Type B pancreatic cell (in vitro differentiated cells): ENCODE measurements around the gene PLD6. TPM values are rescaled to one million over a fixed set of nuclear protein-coding genes. Genes with fewer than 3 reads are reported as not detected.

ENCODE experiments used
- DNase-seq: peaks from one replicate; pipeline ENCODE4 v3.0.0; 2021; ENCODE audit warnings: mixed read lengths; ENCODE audit not compliant: unreplicated experiment; ENCODE audit errors: extremely low spot score
- H3K27ac Mint-ChIP-seq: 2 replicates; pipeline ENCODE4 v1.8.0; 2021; ENCODE audit warnings: mild to moderate bottlenecking, mixed read lengths
- H3K27me3 Mint-ChIP-seq: 2 replicates; pipeline ENCODE4 v1.8.0; 2021; ENCODE audit warnings: mixed read lengths
- H3K36me3 Mint-ChIP-seq: 2 replicates; pipeline ENCODE4 v1.8.0; 2021; ENCODE audit warnings: mixed read lengths
- H3K4me1 Mint-ChIP-seq: one replicate; pipeline ENCODE4 v1.8.0; 2021; ENCODE audit warnings: mixed read lengths; ENCODE audit not compliant: unreplicated experiment
- H3K4me3 Mint-ChIP-seq: 2 replicates; pipeline ENCODE4 v1.8.0; 2021; ENCODE audit warnings: mild to moderate bottlenecking, mixed read lengths
- H3K9me3 Mint-ChIP-seq: 2 replicates; pipeline ENCODE4 v1.8.0; 2021; ENCODE audit warnings: mixed read lengths
- total RNA-seq: library from RNA; stranded (reverse); gene quantifications from 2 replicates; pipeline ENCODE4 v1.2.1, GENCODE V29; 2021; ENCODE audit warnings: low replicate concordance
- TF ChIP-seq, protein P1 (sequence below): fragments of 200-600 bp; sonication (generic); conservative IDR thresholded peaks from 2 replicates; pipeline ENCODE4 v1.5.0; 2021; ENCODE audit warnings: antibody characterized with exemption, mild to moderate bottlenecking

The PLD6 gene
- total RNA-seq, 1 donor from 2014 or later, result 1.5 TPM

DNA sequence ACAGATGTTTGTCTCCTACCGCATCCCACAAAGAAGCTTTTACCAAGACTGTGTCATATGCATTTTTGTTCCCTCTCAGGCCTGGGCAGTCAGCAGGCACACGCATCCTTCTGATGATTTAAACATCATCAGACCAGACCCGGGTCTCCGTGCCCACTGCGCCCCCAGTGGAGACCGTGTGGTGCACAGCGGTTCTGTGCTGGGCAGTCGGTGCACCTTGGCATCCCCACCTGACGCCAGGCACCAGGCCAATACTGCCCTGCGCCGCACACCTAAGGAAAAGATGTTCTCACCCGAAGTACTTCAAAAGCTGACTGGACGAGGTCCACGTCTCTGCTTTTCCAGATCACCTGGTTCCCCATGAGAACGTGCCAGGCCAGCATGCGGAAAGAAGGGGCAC, 10.6 kb upstream of the PLD6 start:
- Mint-ChIP-seq H3K4me3 (no peak overlapping the region), H3K9me3 (no peaks in the 10 kb centered on the region), H3K4me1 (no peaks in the 10 kb centered on the region), H3K27ac (no peak overlapping the region), H3K36me3 (peaks cover 14% of the 10 kb centered on the region), H3K27me3 (no peaks in the 10 kb centered on the region)
- no peak for DNase-seq
- TF ChIP-seq, protein P1, sequence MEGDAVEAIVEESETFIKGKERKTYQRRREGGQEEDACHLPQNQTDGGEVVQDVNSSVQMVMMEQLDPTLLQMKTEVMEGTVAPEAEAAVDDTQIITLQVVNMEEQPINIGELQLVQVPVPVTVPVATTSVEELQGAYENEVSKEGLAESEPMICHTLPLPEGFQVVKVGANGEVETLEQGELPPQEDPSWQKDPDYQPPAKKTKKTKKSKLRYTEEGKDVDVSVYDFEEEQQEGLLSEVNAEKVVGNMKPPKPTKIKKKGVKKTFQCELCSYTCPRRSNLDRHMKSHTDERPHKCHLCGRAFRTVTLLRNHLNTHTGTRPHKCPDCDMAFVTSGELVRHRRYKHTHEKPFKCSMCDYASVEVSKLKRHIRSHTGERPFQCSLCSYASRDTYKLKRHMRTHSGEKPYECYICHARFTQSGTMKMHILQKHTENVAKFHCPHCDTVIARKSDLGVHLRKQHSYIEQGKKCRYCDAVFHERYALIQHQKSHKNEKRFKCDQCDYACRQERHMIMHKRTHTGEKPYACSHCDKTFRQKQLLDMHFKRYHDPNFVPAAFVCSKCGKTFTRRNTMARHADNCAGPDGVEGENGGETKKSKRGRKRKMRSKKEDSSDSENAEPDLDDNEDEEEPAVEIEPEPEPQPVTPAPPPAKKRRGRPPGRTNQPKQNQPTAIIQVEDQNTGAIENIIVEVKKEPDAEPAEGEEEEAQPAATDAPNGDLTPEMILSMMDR, result peak; percentile 27

DNA sequence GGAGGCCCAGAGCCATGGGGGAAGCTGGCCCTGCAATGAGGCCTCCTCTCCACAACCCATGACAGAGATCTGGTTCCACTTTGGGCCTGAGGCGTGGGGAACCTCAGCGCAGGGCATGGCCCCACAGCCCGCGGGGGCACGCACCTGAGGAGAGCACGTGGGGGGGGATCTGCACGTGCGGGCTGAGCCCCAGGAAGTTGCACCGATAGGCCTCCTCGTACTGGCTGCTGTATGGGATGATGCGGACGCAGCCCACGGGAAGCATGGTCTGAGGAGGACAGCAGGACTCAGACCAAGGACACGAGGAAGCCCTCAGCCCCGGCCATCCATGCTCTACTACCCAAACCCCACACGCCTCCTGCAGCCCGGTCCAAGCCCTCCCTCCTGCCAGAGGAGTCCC, 10.1 kb upstream of the PLD6 start:
- no peak overlapping the region for H3K27ac Mint-ChIP-seq
- H3K27me3 Mint-ChIP-seq, result no peaks in the 10 kb centered on the region
- H3K4me1 Mint-ChIP-seq, result no peaks in the 10 kb centered on the region
- H3K9me3 Mint-ChIP-seq, result no peaks in the 10 kb centered on the region
- DNase-seq, result no peak
- H3K4me3 Mint-ChIP-seq, result no peak overlapping the region
- TF ChIP-seq, protein P1, result no peak
- peaks cover 14% of the 10 kb centered on the region for H3K36me3 Mint-ChIP-seq

DNA sequence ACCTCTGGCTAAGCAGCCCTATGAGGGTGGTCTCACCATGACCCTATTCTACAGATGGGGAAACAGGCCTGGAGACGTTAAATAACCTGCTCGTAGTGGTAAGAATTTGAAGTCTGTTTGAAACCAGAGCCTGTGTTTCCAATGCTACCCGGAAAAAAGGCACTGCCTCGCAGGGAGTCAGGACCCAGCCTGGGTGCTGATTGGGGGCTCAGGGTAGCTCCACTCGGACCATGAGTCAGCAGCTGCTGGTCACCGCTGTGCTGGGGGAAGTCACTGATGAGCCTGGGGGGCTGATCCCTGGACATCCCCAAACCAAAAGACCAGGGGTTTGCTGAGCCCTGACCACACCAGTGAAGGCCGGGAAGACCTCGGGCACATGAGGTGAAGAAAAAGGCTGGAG, 9.4 kb upstream of the PLD6 start:
- H3K4me3 Mint-ChIP-seq, result no peak overlapping the region
- H3K27ac Mint-ChIP-seq, result no peak overlapping the region
- TF ChIP-seq, protein P1, result no peak
- peaks cover 14% of the 10 kb centered on the region for H3K36me3 Mint-ChIP-seq
- H3K27me3 Mint-ChIP-seq, result no peaks in the 10 kb centered on the region
- DNase-seq, result no peak
- H3K9me3 Mint-ChIP-seq, result no peaks in the 10 kb centered on the region
- H3K4me1 Mint-ChIP-seq, result no peaks in the 10 kb centered on the region

DNA sequence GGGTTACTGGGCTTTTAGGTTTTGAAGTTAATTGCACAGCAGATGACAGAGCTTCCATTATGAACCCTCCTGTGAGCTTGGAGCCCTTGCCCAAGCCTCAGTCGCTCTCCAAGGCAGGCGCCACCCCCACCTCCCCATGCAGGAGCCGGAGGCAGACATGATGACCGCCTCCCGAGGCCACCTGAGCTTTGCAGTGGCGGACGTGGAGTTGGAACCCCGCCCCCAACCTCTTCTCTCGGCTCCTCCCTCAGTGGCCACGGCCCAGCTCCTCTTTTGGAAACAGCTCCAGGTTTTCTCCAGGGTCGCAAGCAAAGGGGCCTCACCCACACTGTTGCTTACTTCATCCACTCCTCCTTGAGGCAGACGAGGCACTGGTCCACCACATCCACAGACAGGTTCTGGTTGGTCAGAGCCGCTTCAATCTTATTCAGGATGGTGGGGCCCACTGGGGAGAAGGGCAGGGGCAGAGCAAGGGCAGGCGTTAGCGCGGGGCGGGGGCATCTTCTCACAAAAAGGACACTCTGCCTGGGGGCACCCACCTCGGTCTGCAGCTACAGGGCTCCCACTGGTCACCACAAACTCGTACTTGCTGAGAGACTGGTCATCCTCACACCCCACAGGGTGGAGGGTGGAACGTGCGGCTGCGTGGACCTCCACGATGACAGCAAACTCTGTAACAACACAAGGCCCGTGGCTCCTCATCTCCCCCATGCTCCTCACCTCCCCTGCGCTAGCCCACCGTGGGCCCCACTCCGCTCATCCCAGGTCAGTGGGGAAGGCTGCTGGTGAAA, 8.7 kb upstream of the PLD6 start:
- Mint-ChIP-seq H3K36me3 (peaks cover 14% of the 10 kb centered on the region), H3K27me3 (no peaks in the 10 kb centered on the region), H3K4me1 (no peaks in the 10 kb centered on the region), H3K4me3 (no peak overlapping the region), H3K27ac (no peak overlapping the region), H3K9me3 (no peaks in the 10 kb centered on the region)
- TF ChIP-seq, protein P1, result no peak
- DNase-seq, result no peak

DNA sequence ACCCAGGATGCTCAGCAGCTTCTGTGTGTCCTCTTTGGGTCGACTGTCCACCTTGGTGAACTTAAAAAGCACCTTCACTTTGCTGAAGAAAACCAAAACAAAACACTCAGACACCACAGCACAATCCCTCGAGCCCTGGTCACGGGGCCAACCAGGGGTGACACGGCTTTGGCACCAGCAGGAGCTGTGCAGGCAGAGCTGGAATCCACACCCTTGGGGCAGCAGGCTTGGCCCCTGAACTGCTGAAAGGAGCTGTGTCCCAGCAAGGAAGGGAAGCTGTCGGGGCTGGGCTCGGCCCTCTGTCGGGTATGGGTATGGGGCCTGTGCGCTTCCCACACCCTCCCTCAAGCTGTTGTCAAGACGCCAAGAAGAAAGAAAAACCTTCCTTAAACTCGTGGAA, 7.6 kb upstream of the PLD6 start:
- DNase-seq, result no peak
- H3K36me3 Mint-ChIP-seq, result peaks cover 14% of the 10 kb centered on the region

More for the DNA sequence above, 7.6 kb upstream of the PLD6 start:
- no peak overlapping the region for H3K4me3 Mint-ChIP-seq
- H3K27ac Mint-ChIP-seq, result no peak overlapping the region
- TF ChIP-seq, protein P1, result no peak
- H3K4me1 Mint-ChIP-seq, result no peaks in the 10 kb centered on the region
- no peaks in the 10 kb centered on the region for H3K27me3 Mint-ChIP-seq
- no peaks in the 10 kb centered on the region for H3K9me3 Mint-ChIP-seq
